Neural cell (in vitro differentiated cells): ENCODE results near the gene CLCN1. TPM values are rescaled to one million over a fixed set of nuclear protein-coding genes. Genes with fewer than 3 reads are reported as not detected.

Source experiments
- H2AFZ ChIP-seq: fragments of 200-600, 300-800 bp; sonication (generic), shearing (Covaris generic); 2 replicates; pipeline ENCODE4 v1.6.0; 2014; ENCODE audit warnings: low read depth, mild to moderate bottlenecking, antibody characterized with exemption, low read length, moderate library complexity
- H3F3A ChIP-seq: fragments of 200-600 bp; shearing (Covaris generic); 2 replicates; pipeline ENCODE4 v1.6.1; 2016; ENCODE audit warnings: mild to moderate bottlenecking, moderate library complexity, mixed read lengths, antibody characterized with exemption, low read length; ENCODE audit not compliant: insufficient read depth, poor library complexity, severe bottlenecking
- H3K27ac ChIP-seq: fragments of 200-600, 300-800 bp; sonication (generic), shearing (Covaris generic); 2 replicates; pipeline ENCODE4 v1.5.1; 2014; ENCODE audit warnings: mild to moderate bottlenecking, low read length, moderate library complexity
- H3K27me3 ChIP-seq: fragments of 300-800, 200-600 bp; sonication (generic), shearing (Covaris generic); 2 replicates; pipeline ENCODE4 v1.6.0; 2014; ENCODE audit warnings: mild to moderate bottlenecking, low read depth, low read length, moderate library complexity; ENCODE audit not compliant: insufficient read depth
- H3K36me3 ChIP-seq: fragments of 300-800, 200-600 bp; sonication (generic), shearing (Covaris generic); 2 replicates; pipeline ENCODE4 v1.5.1; 2014; ENCODE audit warnings: mild to moderate bottlenecking, antibody characterized with exemption, low read length, moderate library complexity; ENCODE audit not compliant: insufficient read depth
- H3K4me2 ChIP-seq: fragments of 300-800, 200-600 bp; sonication (generic), shearing (Covaris generic); 2 replicates; pipeline ENCODE4 v1.6.0; 2014; ENCODE audit warnings: mild to moderate bottlenecking, low read length
- H3K4me3 ChIP-seq: fragments of 300-800, 200-600 bp; sonication (generic), shearing (Covaris generic); 2 replicates; pipeline ENCODE4 v1.5.1; 2014; ENCODE audit warnings: mild to moderate bottlenecking, low read length, moderate library complexity
- H3K79me2 ChIP-seq: fragments of 200-600 bp; shearing (Covaris generic); replicated peaks from 2 replicates; pipeline ENCODE4 v1.6.0; 2014; ENCODE audit warnings: mild to moderate bottlenecking, low read length, moderate library complexity; ENCODE audit not compliant: insufficient read depth
- H3K9ac ChIP-seq: fragments of 300-800, 200-600 bp; sonication (generic), shearing (Covaris generic); 2 replicates; pipeline ENCODE4 v1.6.1; 2016; ENCODE audit warnings: mild to moderate bottlenecking, low read length, mixed read lengths
- H3K9me2 ChIP-seq: fragments of 200-600 bp; shearing (Covaris generic); 2 replicates; pipeline ENCODE4 v1.6.1; 2016; ENCODE audit warnings: mild to moderate bottlenecking, low read length, mixed read lengths; ENCODE audit not compliant: insufficient read depth
- H3K9me3 ChIP-seq: fragments of 200-600, 300-800 bp; sonication (generic), shearing (Covaris generic); 2 replicates; pipeline ENCODE4 v1.6.1; 2016; ENCODE audit warnings: mild to moderate bottlenecking, mixed run types, low read length, moderate library complexity, mixed read lengths
- H4K20me1 ChIP-seq: fragments of 200-600 bp; shearing (Covaris generic); 2 replicates; pipeline ENCODE4 v1.6.1; 2016; ENCODE audit warnings: mild to moderate bottlenecking, mixed run types; ENCODE audit not compliant: insufficient read depth
- EP300 ChIP-seq: fragments of 450-650 bp; conservative IDR thresholded peaks from 2 replicates; pipeline ENCODE4 v1.6.1; 2014; ENCODE audit warnings: antibody characterized with exemption, mild to moderate bottlenecking, moderate library complexity; ENCODE audit not compliant: poor library complexity, severe bottlenecking
- EZH2 ChIP-seq: fragments of 200-600, 300-800 bp; shearing (Covaris generic), sonication (generic); IDR thresholded peaks from 2 replicates; pipeline ENCODE4 v1.6.1; 2014; ENCODE audit warnings: antibody characterized with exemption, low read length, borderline replicate concordance, mild to moderate bottlenecking; ENCODE audit not compliant: insufficient read depth, poor library complexity, severe bottlenecking
- MXI1 ChIP-seq: fragments of 450-650 bp; conservative IDR thresholded peaks from 2 replicates; pipeline ENCODE4 v1.6.1; 2014; ENCODE audit warnings: antibody characterized with exemption, mild to moderate bottlenecking; ENCODE audit not compliant: poor library complexity, severe bottlenecking
- POLR2AphosphoS5 ChIP-seq: IDR thresholded peaks from 2 replicates; pipeline ENCODE4 v1.6.1; 2012
- RAD21 ChIP-seq: fragments of 450-650 bp; conservative IDR thresholded peaks from 2 replicates; pipeline ENCODE4 v1.6.1; 2014; ENCODE audit warnings: antibody characterized with exemption, mild to moderate bottlenecking, moderate library complexity
- SMC3 ChIP-seq: fragments of 450-650 bp; conservative IDR thresholded peaks from 2 replicates; pipeline ENCODE4 v1.6.1; 2014; ENCODE audit warnings: antibody characterized with exemption, mild to moderate bottlenecking, moderate library complexity; ENCODE audit not compliant: poor library complexity
- TAF1 ChIP-seq: IDR thresholded peaks from 2 replicates; pipeline ENCODE4 v1.6.1; 2012; ENCODE audit warnings: low read depth
- polyA plus RNA-seq: library from polyadenylated mRNA; depleted of rRNA; stranded (reverse); fragments of >200 nt; gene quantifications from 2 replicates; pipeline ENCODE4 v1.2.3, GENCODE V29; 2014
- TF ChIP-seq, protein P1 (sequence below): IDR thresholded peaks from 2 replicates; pipeline ENCODE4 v1.6.1; 2012; ENCODE audit warnings: borderline replicate concordance
- TF ChIP-seq, protein P2 (sequence below): fragments of 450-650 bp; IDR thresholded peaks from 2 replicates; pipeline ENCODE4 v1.5.1; 2014; ENCODE audit warnings: antibody characterized with exemption, mild to moderate bottlenecking, moderate library complexity; ENCODE audit not compliant: poor library complexity, severe bottlenecking

Gene CLCN1
- polyA plus RNA-seq, 1 donor from 2014 or later, result not detected

DNA sequence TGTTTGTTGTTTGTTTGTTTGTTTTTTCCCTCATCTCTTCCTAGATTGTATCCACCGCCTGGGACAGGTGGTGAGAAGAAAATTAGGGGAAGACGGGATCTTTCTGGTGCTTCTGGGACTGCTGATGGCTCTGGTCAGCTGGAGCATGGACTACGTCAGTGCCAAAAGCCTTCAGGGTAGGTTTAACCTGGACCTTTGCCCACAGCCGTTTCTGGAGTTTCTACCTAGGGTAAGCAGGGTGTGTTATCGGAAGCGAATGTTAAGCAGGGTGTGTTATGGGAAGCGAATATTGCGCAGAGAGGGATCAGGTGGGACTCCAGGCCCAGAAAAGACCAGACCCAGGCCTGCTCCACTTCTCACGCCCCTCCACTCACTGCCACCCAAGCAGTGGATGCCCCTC, 4.7 kb downstream of the CLCN1 start:
- H3K4me3 ChIP-seq, result no peak overlapping the region
- no peaks in the 10 kb centered on the region for H3K9me3 ChIP-seq
- no peaks in the 10 kb centered on the region for H3K9me2 ChIP-seq
- H3K4me2 ChIP-seq, result no peak overlapping the region
- no peaks in the 10 kb centered on the region for H3K27me3 ChIP-seq
- no peak overlapping the region for H3K27ac ChIP-seq
- H2AFZ ChIP-seq, result no peak overlapping the region
- TF ChIP-seq EP300, result no peak
- no peak for TF ChIP-seq POLR2AphosphoS5
- no peak for TF ChIP-seq TAF1
- no peak for TF ChIP-seq MXI1
- TF ChIP-seq RAD21, result no peak
- TF ChIP-seq, protein P1, sequence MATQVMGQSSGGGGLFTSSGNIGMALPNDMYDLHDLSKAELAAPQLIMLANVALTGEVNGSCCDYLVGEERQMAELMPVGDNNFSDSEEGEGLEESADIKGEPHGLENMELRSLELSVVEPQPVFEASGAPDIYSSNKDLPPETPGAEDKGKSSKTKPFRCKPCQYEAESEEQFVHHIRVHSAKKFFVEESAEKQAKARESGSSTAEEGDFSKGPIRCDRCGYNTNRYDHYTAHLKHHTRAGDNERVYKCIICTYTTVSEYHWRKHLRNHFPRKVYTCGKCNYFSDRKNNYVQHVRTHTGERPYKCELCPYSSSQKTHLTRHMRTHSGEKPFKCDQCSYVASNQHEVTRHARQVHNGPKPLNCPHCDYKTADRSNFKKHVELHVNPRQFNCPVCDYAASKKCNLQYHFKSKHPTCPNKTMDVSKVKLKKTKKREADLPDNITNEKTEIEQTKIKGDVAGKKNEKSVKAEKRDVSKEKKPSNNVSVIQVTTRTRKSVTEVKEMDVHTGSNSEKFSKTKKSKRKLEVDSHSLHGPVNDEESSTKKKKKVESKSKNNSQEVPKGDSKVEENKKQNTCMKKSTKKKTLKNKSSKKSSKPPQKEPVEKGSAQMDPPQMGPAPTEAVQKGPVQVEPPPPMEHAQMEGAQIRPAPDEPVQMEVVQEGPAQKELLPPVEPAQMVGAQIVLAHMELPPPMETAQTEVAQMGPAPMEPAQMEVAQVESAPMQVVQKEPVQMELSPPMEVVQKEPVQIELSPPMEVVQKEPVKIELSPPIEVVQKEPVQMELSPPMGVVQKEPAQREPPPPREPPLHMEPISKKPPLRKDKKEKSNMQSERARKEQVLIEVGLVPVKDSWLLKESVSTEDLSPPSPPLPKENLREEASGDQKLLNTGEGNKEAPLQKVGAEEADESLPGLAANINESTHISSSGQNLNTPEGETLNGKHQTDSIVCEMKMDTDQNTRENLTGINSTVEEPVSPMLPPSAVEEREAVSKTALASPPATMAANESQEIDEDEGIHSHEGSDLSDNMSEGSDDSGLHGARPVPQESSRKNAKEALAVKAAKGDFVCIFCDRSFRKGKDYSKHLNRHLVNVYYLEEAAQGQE, result no peak
- TF ChIP-seq EZH2, result no peak
- TF ChIP-seq SMC3, result no peak
- TF ChIP-seq, protein P2, sequence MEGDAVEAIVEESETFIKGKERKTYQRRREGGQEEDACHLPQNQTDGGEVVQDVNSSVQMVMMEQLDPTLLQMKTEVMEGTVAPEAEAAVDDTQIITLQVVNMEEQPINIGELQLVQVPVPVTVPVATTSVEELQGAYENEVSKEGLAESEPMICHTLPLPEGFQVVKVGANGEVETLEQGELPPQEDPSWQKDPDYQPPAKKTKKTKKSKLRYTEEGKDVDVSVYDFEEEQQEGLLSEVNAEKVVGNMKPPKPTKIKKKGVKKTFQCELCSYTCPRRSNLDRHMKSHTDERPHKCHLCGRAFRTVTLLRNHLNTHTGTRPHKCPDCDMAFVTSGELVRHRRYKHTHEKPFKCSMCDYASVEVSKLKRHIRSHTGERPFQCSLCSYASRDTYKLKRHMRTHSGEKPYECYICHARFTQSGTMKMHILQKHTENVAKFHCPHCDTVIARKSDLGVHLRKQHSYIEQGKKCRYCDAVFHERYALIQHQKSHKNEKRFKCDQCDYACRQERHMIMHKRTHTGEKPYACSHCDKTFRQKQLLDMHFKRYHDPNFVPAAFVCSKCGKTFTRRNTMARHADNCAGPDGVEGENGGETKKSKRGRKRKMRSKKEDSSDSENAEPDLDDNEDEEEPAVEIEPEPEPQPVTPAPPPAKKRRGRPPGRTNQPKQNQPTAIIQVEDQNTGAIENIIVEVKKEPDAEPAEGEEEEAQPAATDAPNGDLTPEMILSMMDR, result no peak
- H3K9ac ChIP-seq, result no peak overlapping the region
- no peaks in the 10 kb centered on the region for H3K79me2 ChIP-seq
- H3F3A ChIP-seq, result no peaks in the 10 kb centered on the region
- no peaks in the 10 kb centered on the region for H3K36me3 ChIP-seq
- no peaks in the 10 kb centered on the region for H4K20me1 ChIP-seq

DNA sequence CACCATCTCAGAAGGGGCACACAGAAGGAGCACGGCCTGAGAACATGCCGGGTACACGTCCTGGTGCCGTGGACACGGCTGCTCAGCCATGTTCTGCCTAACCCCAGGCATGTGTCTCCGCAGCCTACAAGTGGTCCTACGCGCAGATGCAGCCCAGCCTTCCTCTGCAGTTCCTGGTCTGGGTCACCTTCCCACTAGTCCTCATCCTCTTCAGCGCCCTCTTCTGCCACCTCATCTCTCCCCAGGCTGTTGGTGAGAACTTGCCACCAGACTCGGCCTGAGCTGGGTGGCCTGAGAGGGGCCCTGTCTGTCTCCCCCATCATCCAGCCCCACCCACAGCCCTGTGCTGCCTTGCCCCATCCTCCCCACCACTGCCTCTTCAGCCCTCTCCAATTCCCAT, 5.3 kb downstream of the CLCN1 start:
- no peaks in the 10 kb centered on the region for H3K27me3 ChIP-seq
- no peaks in the 10 kb centered on the region for H3K9me2 ChIP-seq
- H3K36me3 ChIP-seq, result no peaks in the 10 kb centered on the region
- H3K4me3 ChIP-seq, result no peak overlapping the region
- H3K79me2 ChIP-seq, result no peaks in the 10 kb centered on the region
- H3K9ac ChIP-seq, result no peak overlapping the region
- no peaks in the 10 kb centered on the region for H4K20me1 ChIP-seq
- H3K4me2 ChIP-seq, result no peak overlapping the region
- H3K9me3 ChIP-seq, result no peaks in the 10 kb centered on the region
- no peak overlapping the region for H3K27ac ChIP-seq
- TF ChIP-seq POLR2AphosphoS5, result no peak
- no peak for TF ChIP-seq RAD21
- no peak for TF ChIP-seq TAF1
- no peak for TF ChIP-seq MXI1
- TF ChIP-seq, protein P2, result no peak
- no peak for TF ChIP-seq EP300
- no peak for TF ChIP-seq SMC3
- TF ChIP-seq, protein P1, result no peak
- H3F3A ChIP-seq, result no peaks in the 10 kb centered on the region
- no peak overlapping the region for H2AFZ ChIP-seq
